Skin epidermis (tissue), 12 donors: ENCODE data around the gene TCF12.
A peak's percentile ranks its signal among the peaks of the same experiment; 100 is the strongest.

Source experiments
- H3K27ac ChIP-seq, 21 experiments: fragments of 200-600 bp; sonication (generic) in 11 of 21; one replicate each; pipeline ENCODE4 v1.5.0; 2020; ENCODE audit warnings: mild to moderate bottlenecking in 3 of 21, inconsistent platforms in 2 of 21, moderate library complexity in 2 of 21
- H3K4me3 ChIP-seq, 7 experiments: fragments of 200-600 bp; sonication (generic) in 2 of 7; one replicate each; pipeline ENCODE4 v1.5.0; 2020; ENCODE audit warnings: inconsistent platforms in 2 of 7, mild to moderate bottlenecking in 2 of 7, moderate library complexity in 1 of 7

The TCF12 gene

DNA sequence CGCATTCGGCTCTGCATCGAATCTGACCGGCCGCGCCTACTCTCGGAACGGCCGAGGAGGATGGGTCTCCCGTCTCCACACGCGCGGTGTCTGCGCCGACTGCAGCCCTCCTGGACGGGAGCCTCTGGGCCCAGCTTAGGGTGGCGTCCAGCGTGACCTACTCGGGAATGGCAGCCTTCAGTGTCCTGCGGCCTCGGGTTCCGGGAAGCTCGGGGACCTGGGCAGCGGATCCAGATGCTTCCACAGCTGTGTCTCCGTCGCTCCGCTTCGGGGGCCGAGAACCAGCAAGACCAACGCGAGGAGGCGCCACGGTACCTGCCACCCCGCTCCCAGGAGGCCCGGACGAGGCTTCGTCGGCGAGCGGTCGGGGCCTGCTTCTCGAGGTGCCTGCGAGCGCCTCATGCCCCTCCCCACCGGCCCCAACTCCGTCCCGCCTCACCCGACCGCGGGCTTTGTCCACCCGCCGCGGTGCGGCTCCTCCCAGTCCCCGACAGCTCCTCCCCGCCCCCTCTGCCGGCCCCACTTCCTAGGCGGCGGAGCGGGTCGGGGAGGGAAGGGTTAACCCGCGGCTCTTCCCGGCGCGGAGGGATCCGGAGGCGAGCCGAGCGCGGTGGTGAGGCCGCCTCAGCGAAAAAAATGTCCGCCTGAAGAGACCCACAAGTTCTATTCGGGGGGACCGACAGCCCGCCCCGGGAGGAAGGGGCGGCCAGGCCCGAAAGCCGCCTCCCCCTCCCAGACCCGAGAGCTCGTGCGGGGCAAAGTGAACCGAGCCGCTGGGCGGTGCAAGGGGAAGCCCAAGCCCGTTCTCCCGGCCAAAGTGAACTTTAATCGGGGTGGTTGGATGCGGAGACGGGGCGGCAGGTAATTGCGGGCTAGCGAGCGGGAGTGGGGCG is at the start of gene TCF12:
TSS of gene TCF12 (plus strand) at position 599 of the 893 bp plus-strand sequence. CDS start 1,270 bp downstream, outside the sequence.
- Histone ChIP-seq H3K4me3 (peak within 1 kb of the TSS; percentile 75 to 99 (median 95)), H3K27ac (peak within 1 kb of the TSS; percentile 90 to 100 (median 99))

DNA sequence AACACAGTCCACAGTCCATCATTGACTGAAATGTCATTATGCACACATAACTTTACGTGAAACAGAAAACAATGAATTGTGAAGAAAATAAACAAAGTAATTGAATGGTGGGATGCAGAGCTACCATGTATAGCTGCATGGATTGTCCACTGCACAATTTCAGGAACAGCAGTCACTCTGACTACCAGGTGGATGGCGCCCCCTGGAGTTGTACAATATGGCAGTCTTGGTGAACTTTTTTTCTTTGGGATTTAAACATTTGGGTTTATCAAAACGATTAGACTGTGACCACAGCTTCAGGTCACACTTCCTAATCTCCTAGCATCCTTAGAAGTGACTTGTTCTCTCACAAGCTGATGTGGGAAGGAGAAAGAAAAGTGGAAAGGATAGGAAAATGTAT is 48.9 kb upstream of the TCF12 start:
- H3K27ac ChIP-seq, result no peak overlapping the region
- no peak overlapping the region for H3K4me3 ChIP-seq

DNA sequence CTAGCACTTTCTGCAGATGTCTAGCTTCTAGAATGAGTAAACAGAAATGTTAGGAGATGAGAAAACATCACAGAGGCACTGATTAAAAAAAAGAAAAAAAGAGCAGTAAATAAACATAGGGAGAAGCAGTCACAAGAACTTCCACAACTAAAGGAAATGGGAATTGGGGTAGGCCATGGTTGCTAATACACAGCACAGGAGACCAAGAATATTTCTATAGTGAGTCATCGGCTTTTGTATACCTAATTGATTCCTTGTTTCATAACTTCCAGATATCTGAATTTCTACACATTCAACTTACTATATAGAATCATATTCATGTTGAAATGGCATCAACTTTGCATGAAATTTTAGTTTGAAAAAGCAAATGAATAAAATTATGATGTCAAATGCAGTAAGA is 47.3 kb upstream of the TCF12 start:
- Histone ChIP-seq H3K4me3 (no peak overlapping the region), H3K27ac (no peak overlapping the region)

DNA sequence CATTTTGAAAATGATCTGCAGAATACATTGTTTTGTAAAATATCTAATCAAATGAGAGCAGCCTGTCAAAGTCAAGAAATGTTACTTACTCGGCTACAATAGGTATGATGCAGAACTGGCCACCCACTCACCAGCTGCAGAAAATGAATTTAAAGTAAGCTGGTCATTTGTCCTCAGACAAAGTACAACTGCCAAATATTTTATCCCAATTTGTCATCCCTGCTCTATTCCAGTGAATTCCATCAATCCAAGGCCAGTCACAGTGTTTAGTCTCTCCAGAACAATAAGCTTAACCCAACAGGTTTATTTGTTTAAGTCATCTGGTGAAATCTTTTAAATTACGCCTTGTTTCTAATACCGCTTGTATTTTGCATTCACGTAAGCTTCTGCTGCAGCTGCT is 46.6 kb upstream of the TCF12 start:
- Histone ChIP-seq H3K27ac (no peak overlapping the region), H3K4me3 (no peak overlapping the region)

DNA sequence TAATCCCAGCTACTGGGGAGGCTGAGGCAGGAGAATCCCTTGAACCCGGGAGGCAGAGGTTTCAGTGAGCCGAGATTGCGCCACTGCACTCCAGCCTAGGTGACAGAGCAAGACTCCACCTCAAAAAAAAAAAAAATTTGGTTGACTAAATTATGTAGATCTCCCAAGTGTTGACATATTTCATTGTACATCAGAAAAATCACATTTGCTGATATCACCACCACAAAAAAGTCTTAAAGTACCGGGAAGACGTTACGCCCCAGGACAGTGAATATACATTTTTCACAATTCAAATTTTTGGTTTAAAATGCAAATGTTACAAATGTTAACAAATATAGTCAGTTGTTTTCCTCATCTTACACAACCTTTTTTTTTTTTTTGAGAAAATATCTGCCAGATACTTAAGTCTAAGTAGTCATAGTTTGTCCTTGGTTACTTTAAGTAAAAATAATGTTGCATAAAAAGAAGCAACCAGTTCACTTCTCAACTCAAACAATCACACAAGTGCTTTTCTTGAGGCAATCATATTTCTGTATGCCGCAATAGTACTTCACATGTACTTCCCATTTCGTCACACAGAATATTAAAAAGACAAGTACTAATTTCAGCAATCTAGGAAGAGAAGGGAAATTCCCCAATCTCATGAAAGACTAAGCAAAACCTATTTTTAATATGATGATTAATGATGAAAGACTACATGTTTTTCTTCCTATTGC is 41.0 kb upstream of the TCF12 start:
- no peak overlapping the region for H3K4me3 ChIP-seq
- no peak overlapping the region for H3K27ac ChIP-seq

DNA sequence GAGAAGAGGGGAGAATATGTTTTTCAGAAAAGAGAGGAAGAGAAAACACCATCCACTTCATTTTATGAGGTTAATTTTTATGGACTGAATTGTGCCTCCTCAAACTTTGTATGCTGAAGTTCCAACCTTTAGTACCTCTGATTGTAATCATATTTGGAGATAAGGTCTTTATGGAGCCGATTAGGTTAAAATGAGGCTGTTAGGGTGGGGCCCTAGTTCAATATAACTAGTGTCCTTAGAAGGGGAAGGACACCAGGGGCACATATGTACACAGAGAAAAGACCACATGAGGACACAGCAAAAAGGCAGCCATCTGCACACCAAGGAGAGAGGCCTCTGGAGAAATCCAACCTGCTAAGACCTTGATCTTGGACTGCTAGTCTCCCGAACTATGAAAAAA is 38.9 kb upstream of the TCF12 start:
- Histone ChIP-seq H3K4me3 (no peak overlapping the region), H3K27ac (no peak overlapping the region)

DNA sequence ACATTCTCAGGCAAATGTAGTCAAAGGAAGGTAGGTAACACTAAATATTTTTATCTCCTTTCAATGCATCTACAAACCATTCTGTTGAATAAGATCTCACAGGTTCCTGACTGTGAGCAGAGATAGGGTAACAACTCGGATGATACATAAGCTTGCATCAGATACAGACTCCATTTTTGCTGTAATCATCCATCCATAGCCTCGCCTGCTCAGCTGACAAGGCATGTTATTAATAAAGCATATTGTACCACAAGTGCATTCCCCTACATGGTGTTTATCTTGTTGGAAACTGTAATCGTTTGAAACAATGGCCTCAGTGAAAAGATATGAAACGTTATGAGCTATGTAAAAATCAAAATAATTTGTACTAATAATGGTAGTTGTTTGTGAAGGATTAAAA is 35.4 kb upstream of the TCF12 start:
- H3K27ac ChIP-seq, result no peak overlapping the region
- H3K4me3 ChIP-seq, result no peak overlapping the region

DNA sequence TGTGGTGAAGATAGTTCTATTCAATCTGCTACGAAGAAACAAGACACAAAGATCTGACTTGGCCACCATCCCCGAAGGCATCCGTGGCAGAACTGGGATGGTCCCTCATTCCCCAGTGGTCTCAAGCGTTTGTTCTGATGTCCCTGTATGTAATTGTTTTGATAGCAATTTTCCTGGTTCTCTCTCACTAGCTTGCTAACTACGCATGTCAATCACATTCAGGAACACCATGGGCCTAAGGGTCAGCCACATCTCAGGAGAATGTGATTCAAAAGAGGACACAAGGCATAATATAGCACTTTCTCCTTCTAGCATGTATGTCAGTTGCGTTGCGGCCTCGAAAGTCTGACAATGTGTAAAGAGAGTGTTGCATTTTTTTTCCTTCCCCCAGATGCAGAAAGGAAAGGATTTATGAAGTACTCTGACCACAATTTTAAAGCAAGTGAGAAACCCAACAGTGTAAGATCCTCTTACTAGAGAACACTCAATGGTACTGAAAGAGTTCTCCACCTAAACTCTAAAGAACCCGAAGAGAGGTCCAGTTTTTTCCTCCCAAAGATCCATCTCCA is 32.0 kb upstream of the TCF12 start:
- Histone ChIP-seq H3K4me3 (peak overlapping the region; percentile 38 to 83 (median 57)), H3K27ac (peak overlapping the region in 20 of 21 experiments; percentile 90 to 99 (median 96))

DNA sequence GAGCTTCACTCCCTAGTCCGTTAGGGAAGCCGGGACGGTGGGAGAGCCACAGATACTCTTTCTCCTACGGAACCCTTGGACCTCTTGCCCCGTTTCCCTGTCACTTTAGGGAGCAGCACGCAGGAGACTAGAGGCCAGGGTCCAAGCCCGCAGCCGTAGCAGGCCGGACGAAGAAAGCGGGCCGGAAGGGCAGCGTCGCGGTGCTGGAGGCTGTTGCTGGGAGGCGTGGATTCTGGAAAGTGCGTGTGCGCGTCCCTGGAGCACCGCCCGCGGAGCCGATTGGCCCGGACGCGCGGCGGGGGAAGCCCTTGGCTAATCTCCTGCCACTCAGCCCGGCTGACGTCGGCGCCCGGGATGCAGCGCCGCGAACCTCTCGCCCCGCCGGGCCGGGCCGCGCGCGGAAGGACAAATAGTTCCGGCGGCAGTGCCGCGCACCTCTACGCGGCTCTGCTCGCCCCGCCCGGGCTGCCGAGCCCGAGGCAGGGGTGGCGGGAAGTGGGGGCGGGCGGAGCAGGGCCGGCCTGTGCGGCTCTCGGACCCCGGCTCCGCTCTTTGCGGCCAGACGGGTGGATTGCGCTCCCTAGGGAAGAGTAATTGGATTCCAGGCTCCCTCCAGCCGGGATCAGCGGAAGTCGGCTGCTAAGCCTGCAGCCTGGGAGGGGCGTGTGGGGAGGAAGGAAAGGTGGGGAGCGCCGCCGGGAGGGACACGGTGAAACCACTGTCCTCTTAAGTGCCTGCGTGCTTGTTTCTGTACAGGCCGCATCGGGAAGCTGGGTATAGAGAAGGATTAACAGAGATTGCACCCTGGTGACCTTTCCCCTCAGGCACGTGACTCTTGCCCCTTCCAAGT is 31.3 kb upstream of the TCF12 start:
- peak overlapping the region; percentile 90 to 99 (median 96) for H3K27ac ChIP-seq
- peak overlapping the region; percentile 38 to 83 (median 57) for H3K4me3 ChIP-seq

DNA sequence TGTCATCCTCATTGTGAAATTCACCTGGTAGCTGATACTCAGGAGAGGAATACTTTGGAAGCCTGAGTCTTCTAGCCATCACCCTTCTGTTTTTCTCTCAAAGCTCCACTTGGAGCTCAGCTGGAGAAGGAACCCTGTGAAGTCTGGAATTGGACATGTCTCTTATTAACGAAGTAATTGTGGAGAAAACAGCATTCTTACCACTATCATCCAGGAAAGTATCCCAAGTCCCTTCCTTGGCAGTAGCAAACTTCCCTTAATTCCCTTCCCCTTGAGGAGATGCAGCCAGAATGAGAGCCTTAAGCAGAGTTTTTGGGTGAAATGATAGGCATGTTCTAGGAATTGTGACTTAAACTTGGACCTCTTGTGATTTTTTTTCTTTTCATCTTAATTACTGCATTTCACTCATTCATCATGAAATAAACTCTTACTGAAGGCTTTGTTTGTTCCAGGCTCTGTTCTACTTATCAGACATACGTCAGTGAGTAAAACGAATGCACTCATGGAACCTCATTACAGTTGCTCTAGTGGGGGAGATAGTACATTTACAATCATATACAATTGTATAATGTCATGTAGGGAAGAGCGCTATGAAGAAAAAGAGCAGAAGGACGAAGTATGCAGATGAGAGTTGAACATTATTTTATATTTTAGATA is 30.5 kb upstream of the TCF12 start:
- peak overlapping the region; percentile 38 to 83 (median 57) for H3K4me3 ChIP-seq
- peak overlapping the region; percentile 90 to 99 (median 96) for H3K27ac ChIP-seq

DNA sequence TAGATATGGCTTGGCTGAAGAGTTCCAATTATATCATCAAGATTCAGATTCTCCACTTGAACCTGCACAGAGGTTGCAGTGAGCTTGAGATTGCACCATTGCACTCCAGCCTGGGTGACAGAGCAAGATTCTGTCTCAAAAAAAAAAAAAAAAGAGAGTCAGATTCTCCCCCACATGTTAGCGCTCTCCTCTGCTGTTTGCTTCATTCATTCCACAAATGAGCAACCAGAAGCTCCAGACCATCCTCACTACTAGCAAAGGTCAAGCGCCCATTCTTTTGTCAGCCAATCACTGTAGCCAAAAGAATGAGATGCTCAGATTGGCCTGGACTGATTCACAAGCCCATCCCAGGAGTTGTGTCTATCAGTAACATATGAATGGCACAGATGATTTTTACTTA is 28.4 kb upstream of the TCF12 start:
- Histone ChIP-seq H3K27ac (no peak overlapping the region), H3K4me3 (no peak overlapping the region)

DNA sequence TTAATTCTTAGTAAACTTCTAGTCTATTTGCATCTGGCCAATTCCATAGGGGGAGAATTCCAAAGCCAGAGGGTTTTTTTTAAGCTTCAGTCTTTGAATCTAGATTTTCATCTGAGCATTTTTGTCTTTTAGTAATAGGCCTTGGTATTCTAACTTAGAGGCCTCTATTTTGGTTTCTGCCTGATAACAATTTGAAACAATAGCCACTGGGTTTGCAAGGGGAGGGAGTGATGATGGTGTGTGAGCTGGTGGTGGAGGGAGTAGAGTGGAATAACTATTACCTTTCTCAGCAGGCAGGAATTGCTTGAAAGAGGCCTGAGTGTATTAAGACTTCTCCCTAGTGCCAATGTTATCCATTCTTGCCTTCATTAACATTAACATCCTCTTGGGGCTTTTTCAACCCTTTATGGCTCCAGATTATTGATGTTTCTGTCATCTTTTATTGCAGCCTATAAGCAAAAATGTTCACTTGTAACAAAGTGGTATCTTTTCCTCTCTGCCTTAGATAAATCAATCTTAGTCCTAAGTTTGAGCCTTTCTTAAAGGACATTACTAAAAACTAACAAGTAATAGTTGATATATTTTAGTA is 26.5 kb upstream of the TCF12 start:
- Histone ChIP-seq H3K27ac (no peak overlapping the region), H3K4me3 (no peak overlapping the region)

DNA sequence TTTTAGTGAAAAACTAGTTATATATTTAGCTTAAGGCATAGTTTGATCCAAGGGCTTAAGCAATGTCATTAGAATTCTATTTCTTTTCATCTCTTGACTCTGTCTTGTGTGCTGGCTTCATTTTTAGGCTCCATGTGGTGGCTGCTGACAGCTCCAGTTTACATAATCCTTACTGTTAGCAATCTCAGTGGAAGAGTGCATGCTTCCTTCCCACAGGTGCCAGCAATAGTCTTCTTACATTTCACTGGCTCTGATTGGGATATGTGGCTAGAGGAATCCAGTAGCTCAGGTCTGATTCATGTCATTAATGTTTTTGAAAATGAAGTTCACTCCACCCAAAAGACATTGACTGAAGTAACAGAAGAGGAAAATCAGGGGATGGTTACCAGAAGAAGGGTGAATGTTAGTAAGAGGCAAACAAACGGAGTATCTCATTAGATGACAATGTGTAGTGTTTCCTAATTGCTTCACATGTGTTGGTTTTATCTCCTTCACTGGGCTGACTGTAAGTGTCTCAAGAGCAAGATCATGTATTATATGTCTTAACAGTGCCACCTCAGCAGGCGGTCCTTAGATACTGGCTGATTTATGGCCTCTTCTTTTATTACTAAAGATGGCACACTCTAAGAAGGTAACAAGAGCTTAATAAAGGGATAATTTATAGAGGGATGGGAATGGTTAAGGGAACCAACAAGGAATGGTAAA is 25.6 kb upstream of the TCF12 start:
- no peak overlapping the region for H3K4me3 ChIP-seq
- no peak overlapping the region for H3K27ac ChIP-seq

DNA sequence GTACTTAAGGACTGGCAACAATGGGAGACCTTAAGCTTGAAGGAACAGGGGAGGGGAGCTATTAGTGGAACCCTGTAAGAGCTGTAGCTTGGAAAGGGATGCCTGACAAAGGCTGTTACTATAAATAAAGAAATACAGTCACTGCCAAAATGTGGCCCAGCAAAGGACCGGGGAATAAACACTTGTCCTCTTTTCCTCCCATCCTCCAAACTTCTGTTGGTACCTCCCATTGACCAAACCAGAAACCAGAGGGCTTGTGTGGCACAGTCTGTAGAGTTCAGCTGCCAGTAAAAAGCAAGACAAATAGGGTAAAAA is 25.1 kb upstream of the TCF12 start:
- no peak overlapping the region for H3K27ac ChIP-seq
- no peak overlapping the region for H3K4me3 ChIP-seq

DNA sequence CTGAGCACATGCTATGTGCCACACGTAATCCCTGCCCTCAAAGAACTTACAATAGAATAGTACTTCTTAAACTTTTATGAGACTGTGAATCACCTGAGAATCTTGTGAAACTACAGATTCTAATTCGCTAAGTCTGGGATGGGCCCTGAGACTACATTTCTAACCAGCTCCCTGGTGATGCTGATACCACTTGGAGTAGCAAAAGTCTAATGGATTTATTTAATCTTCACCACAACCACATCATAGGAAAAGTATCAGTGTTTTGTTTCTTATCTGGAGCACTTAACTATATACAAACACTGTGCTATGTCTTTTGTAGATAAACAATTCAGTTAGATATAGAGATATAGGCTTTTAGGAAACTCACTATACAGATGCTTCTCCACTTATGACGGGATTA is 23.8 kb upstream of the TCF12 start:
- H3K27ac ChIP-seq, result no peak overlapping the region
- no peak overlapping the region for H3K4me3 ChIP-seq

DNA sequence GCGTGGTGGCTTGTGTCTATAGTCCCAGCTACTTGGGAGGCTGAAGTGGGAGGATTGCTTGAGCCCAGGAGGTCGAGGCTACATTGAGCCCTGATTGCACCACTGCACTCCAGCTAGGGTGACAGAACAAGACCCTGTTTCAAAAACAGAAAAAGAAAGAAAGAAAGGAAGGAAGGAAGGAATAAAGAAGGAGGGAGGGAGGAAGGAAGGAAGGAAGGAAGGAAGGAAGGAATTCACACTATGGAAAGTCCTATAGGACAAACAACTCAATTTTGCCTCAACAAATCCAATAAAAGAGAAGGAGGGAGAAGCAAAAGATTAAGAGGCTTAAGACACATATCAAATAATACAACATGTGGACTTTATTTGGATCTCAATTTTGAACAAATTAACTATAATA is 16.5 kb upstream of the TCF12 start:
- no peak overlapping the region for H3K4me3 ChIP-seq
- no peak overlapping the region for H3K27ac ChIP-seq

DNA sequence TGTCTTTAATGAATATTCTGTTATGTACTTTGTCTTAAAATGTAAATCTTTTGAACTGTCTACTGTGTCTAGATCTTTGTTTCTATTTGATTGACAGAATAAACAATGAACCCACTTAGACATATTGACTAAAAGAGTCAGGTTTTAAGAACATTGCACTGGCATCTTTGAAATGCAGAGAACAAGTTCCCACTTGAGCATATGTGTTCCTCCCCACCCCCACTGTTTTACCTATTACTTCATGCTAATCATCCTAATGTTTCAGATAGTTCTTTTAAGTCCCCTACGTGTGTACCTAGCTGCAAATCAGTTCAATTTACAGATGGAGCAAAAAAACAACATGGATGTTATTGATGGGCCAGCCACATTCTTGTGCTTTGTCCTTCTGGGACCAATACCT is 11.7 kb upstream of the TCF12 start:
- Histone ChIP-seq H3K4me3 (peak overlapping the region in 1 of 7 experiments; percentile 10), H3K27ac (peak overlapping the region in 1 of 21 experiments; percentile 52)

DNA sequence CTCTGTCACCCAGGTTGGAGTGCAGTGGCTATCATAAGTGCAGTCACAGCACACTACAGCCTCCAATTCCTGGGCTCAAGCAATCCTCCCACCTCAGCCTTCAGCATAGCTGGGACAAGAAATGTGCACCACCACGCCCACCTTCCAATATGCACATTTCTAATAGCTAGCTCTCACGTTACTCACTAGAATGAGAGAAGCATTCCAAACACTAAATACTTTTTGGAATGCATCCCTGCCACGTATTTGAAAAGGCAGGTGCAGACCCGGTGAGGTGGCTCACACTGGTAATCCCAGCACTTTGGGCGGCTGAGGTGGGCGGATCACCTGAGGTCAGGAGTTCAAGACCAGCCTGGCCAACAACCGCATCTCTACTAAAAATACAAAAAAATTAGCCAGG is 7.6 kb upstream of the TCF12 start:
- H3K4me3 ChIP-seq, result no peak overlapping the region
- no peak overlapping the region for H3K27ac ChIP-seq
